GM18907 (cell line): ENCODE data around the gene GCNA.
"Not testable (repeated sequence)": the region's sequence is repeated elsewhere in the genome, so short reads cannot be mapped to it uniquely, and the experiment has no call there.

Experiments
- ATAC-seq: cut with Tn5 transposase; IDR thresholded peaks from one replicate; pipeline ENCODE4 v1.9.1; 2021; ENCODE audit warnings: mild to moderate bottlenecking, moderate library complexity; ENCODE audit not compliant: unreplicated experiment

Gene GCNA

GRCh38 chrX:71558920-71559319 lies 19.3 kb upstream of the GCNA start:
- no peak for ATAC-seq

DNA sequence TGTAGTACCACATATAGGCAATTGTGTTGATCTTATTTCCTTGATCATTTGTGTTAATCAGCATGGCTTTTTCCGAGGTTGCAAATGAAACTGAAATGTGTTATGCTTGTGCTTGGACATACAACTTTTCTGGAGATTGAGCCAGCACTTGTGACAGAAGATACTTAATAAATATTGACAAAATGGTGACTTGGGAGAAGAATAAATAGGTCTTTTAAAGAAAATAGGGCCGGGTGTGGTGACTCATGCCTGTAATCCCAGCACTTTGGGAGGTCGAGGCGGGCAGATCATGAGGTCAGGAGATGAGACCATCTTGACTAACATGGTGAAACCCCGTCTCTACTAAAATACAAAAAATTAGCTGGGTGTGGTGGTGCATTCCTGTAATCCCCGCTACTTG lies 18.5 kb upstream of the GCNA start:
- ATAC-seq = not testable (repeated sequence)

DNA sequence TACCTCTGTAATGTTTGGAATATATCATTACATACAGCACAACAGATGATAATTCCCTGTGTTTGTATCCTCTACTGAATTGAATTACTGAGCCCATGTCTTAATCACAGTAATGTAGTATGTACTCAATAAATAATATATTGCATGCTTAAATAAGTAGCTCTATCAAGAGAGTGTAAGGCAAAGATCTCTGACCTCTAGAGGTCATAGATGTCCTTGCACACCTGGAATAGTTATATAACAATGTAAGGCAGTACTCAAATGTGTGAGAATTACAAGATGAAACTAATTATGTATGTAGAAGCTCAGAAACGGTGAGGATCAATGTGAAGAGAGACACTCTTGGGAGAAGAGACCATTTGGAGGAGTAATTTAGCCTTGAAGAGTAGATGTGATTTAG lies 14.3 kb upstream of the GCNA start:
- no peak for ATAC-seq

DNA sequence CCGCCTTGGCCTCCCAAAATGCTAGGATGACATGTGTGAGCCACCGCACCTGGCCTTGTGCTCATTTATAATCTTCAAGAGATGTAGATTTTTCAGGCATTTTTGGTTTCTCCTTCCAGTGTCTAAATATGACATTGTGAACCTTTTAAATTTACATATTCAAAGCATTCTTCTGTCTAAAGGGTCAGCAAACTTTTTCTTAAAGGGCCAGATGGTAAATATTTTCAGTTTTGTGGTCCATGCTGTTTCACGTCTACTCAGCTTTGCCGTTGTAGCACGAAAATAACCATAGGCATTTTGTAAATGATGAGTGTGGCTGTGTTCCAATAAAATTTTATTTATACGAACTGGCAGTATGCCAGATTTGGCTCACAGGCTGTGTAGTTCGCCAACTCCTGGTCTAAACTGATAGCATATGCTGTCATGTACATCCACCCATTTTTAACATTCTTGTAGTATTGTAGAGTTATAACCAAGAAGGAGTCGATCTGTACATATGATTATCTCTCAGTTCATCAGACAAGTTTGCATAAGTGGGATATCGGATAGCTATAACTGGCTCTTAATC lies 12.7 kb upstream of the GCNA start:
- no peak for ATAC-seq

DNA sequence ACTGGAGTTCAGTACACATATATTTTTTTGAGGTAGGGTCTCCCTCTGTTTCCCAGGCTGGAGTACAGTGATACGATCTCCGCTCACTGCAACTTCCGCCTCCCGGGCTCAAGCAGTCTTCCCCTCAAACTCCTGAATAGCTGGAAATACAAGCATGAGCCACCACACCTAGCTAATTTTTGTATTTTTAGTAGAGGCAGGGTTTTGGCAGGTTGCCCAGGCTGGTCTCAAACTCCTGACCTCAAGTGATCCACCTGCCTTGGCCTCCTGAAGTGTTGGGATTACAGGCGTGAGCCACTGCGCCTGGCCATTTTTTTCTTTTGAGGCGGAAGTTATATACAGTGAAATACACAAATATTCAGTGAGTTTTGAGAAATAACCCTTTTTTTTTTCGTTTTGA lies 6.8 kb upstream of the GCNA start:
- not testable (repeated sequence) for ATAC-seq

- ATAC-seq = no peak
These were observed 4.6 kb upstream of the GCNA start for GRCh38 chrX:71573590-71573989.

- no peak for ATAC-seq
These were observed 555 bp upstream of the GCNA start for GRCh38 chrX:71577682-71578081.

- no peak for ATAC-seq
These were observed 1.1 kb downstream of the GCNA start for GRCh38 chrX:71579136-71579989.

GRCh38 chrX:71579990-71580380 lies 1.7 kb downstream of the GCNA start:
- ATAC-seq = no peak

GRCh38 chrX:71581210-71581609 lies 3.0 kb downstream of the GCNA start:
- ATAC-seq = no peak

DNA sequence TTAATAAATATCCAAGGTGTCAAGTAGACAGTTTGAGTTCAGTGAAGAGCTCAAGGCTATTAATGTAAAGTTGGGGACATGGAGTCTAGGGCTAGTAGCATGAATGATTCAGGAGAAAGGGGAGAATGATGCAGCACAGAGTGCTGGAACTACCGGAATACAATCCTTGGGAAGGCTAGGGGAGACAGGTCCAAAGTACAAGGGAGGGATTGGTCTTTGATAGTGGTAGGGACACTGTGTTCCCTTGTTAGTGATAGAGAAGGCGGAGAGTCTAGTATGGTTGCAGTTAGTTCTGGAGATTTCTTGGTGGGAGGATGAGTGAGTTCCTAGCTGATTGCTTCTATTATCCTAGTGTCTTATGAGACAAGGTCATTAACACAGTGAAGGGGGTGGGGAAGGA lies 8.7 kb downstream of the GCNA start:
- ATAC-seq = no peak

- not testable (repeated sequence) for ATAC-seq
These were observed 15.0 kb downstream of the GCNA start for GRCh38 chrX:71593210-71593609.

GRCh38 chrX:71599965-71600364 lies 21.7 kb downstream of the GCNA start:
- no peak for ATAC-seq

- ATAC-seq = no peak
These were observed 25.4 kb downstream of the GCNA start for GRCh38 chrX:71603618-71604017.

GRCh38 chrX:71604141-71604540 lies 25.9 kb downstream of the GCNA start:
- no peak for ATAC-seq

- no peak for ATAC-seq
These were observed 26.7 kb downstream of the GCNA start for GRCh38 chrX:71604796-71605568.

DNA sequence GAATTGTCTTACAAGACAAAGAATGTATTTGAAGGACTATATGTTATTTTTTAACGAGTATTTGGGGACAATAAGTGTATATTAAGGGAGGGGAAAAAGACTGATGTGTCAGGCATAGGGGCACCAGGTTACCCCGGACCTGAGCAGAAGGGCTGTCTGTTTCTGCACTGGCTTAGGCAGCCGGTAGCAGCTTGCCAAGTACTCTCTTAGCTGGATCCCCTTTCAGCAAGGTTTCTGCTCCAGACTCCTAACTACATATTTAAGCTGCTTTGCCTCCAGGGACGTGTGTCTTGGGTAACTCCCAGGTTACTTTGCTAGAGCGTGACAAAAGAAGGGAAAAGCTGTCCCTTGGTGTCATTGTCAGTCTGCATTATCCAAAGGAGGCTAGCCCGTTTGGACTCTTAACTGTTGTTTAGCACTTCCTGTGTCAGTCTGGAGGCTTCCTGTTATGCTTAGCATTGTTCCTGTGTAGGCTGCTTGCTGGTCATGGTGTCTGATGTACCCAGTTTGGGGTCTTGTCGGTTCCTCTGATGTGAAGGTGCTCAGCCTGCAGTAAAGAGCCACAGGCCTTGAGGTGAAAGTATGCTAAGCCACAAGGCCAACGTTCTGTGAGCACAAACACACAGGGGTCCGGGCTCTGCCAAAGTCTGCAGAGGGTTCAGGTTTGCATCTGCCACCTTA lies 28.4 kb downstream of the GCNA start:
- ATAC-seq = no peak

DNA sequence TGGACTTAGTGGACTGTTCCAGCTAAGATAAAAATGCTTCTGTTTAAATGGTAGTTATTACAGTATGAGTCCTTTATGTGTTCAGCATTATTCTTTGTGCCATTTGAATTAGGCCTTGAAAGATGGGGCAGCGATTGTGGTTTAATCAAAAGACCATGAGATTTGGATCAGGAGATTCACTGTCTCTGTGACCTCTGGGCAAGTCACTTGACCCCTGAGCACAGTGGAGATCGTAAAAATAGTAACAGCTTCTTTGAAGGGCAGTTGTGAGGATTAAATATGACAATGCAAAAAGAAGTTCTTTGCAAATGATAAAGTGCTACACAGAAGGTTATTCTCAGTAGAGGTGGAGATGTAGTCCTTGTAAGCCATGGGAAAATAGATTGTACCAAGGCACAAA lies 29.3 kb downstream of the GCNA start:
- no peak for ATAC-seq

DNA sequence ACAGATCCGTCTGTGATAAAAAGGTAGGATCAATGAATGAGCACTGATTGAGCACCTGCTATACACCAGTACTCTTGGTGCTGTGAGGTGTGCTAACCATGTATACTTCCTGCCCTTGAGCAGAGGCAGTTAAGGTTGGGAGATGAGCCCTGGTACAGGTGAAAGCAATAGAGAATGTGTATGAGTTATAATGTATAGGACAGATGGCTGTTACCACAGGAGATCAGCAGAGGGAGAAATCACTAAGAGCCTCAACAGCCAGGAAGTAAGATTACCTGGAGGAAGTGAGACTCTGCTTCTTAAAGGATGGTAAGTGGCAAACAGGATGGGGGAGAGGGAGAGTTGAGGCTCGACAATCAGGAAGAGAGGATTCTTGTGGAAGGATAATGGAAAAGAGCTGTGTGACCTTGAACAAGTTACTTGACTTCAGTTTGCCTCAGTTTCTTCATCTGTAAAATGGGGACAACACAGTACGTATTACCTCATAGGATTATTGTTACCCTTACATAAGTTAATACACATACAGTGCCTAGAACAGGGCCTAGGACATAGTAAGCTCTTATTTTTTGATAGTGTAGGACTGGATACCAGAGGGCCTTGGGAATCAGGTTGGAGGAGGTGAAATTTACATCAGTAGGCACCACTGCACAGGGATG lies 31.0 kb downstream of the GCNA start:
- no peak for ATAC-seq

GRCh38 chrX:71611736-71612135 lies 33.5 kb downstream of the GCNA start:
- not testable (repeated sequence) for ATAC-seq

GRCh38 chrX:71612256-71612655 lies 34.0 kb downstream of the GCNA start:
- no peak for ATAC-seq
